Retinal pigment epithelial cell (primary cell): ENCODE measurements around the gene VEPH1.

Experiments used
- DNase-seq: peaks from one replicate; pipeline ENCODE4 v3.0.0-alpha.2; 2010; ENCODE audit warnings: low read depth
- H3K4me3 ChIP-seq: 2 replicates; pipeline ENCODE4 v1.5.1; 2011; ENCODE audit warnings: mild to moderate bottlenecking, low read length, control low read depth, moderate library complexity
- CTCF ChIP-seq: conservative IDR thresholded peaks from 2 replicates; pipeline ENCODE4 v1.5.1; 2011; ENCODE audit warnings: low read depth, low read length, control low read depth, inconsistent platforms

Gene VEPH1

GRCh38 chr3:157467200-157467599, 36.0 kb downstream of the VEPH1 start:
- TF ChIP-seq CTCF, result no peak
- DNase-seq, result no peak
- no peak overlapping the region for H3K4me3 ChIP-seq

GRCh38 chr3:157465741-157466140, 37.5 kb downstream of the VEPH1 start:
- TF ChIP-seq CTCF, result no peak
- no peak for DNase-seq
- no peak overlapping the region for H3K4me3 ChIP-seq

GRCh38 chr3:157464321-157464720, 38.9 kb downstream of the VEPH1 start:
- TF ChIP-seq CTCF, result no peak
- no peak for DNase-seq
- no peak overlapping the region for H3K4me3 ChIP-seq

GRCh38 chr3:157463816-157464215, 39.4 kb downstream of the VEPH1 start:
- no peak overlapping the region for H3K4me3 ChIP-seq
- DNase-seq, result no peak
- TF ChIP-seq CTCF, result no peak

- DNase-seq, result peak; percentile 19
- no peak overlapping the region for H3K4me3 ChIP-seq
- no peak for TF ChIP-seq CTCF
Measured at GRCh38 chr3:157460253-157460652, 43.0 kb downstream of the VEPH1 start.

GRCh38 chr3:157459706-157460105, 43.5 kb downstream of the VEPH1 start:
- H3K4me3 ChIP-seq, result no peak overlapping the region
- DNase-seq, result no peak
- TF ChIP-seq CTCF, result no peak

GRCh38 chr3:157453824-157454223, 49.4 kb downstream of the VEPH1 start:
- DNase-seq, result no peak
- H3K4me3 ChIP-seq, result no peak overlapping the region
- no peak for TF ChIP-seq CTCF
